OCI-LY1 (cell line): ENCODE results near the gene CLEC10A.

Experiments
- CTCF ChIP-seq: fragments of 200-600 bp; sonication (generic), shearing (Covaris generic); IDR thresholded peaks from 2 replicates; pipeline ENCODE4 v1.5.1; 2017; ENCODE audit warnings: mild to moderate bottlenecking, antibody characterized with exemption, low read length, moderate library complexity, mixed read lengths
- EZH2 ChIP-seq: fragments of 200-600 bp; sonication (generic), shearing (Covaris generic); IDR thresholded peaks from 2 replicates; pipeline ENCODE4 v1.8.0; 2017; ENCODE audit warnings: borderline replicate concordance, mixed run types, mild to moderate bottlenecking, antibody characterized with exemption, low read length, moderate library complexity, mixed read lengths

- no peak for TF ChIP-seq CTCF
- no peak for TF ChIP-seq EZH2
Measured at GRCh38 chr17:7110617-7111306, 30.7 kb upstream of the CLEC10A start.
